ENCODE results near the gene USP24.

Gene USP24

GRCh38 chr1:55052221-55053142, 162.7 kb downstream of the USP24 start:
- in situ Hi-C loops (cut with HindIII; ENCODE audit: low pct_ligation_motif_present, low pct_unique_long_range_greater_than_20kb, low sequenced_read_pairs) = no loop called here
- DNase-seq = no peak

- in situ Hi-C loops (cut with HindIII; ENCODE audit: low pct_ligation_motif_present, low pct_unique_long_range_greater_than_20kb, low sequenced_read_pairs) = no loop called here
- no peak for DNase-seq
Measured at GRCh38 chr1:55051621-55052020, 163.5 kb downstream of the USP24 start.

GRCh38 chr1:55051169-55051568, 164.0 kb downstream of the USP24 start:
- no peak for DNase-seq

GRCh38 chr1:55050283-55050682, 164.9 kb downstream of the USP24 start:
- in situ Hi-C loops (cut with HindIII; ENCODE audit: low pct_ligation_motif_present, low pct_unique_long_range_greater_than_20kb, low sequenced_read_pairs) = no loop called here
- DNase-seq = no peak

More at GRCh38 chr1:55051169-55051568, 164.0 kb downstream of the USP24 start:
- in situ Hi-C loops (cut with HindIII; ENCODE audit: low pct_ligation_motif_present, low pct_unique_long_range_greater_than_20kb, low sequenced_read_pairs) = no loop called here

GRCh38 chr1:55049914-55050278, 165.3 kb downstream of the USP24 start:
- DNase-seq = no peak
- in situ Hi-C loops (cut with HindIII; ENCODE audit: low pct_ligation_motif_present, low pct_unique_long_range_greater_than_20kb, low sequenced_read_pairs) = no loop called here

GRCh38 chr1:55049271-55049913, 165.8 kb downstream of the USP24 start:
- in situ Hi-C loops (cut with HindIII; ENCODE audit: low pct_ligation_motif_present, low pct_unique_long_range_greater_than_20kb, low sequenced_read_pairs) = no loop called here
- no peak for DNase-seq

- no peak for DNase-seq
- in situ Hi-C loops (cut with HindIII; ENCODE audit: low pct_ligation_motif_present, low pct_unique_long_range_greater_than_20kb, low sequenced_read_pairs) = no loop called here
Measured at GRCh38 chr1:55048453-55049270, 166.5 kb downstream of the USP24 start.

- no peak for DNase-seq
- in situ Hi-C loops (cut with HindIII; ENCODE audit: low pct_ligation_motif_present, low pct_unique_long_range_greater_than_20kb, low sequenced_read_pairs) = no loop called here
Measured at GRCh38 chr1:55047611-55048010, 167.6 kb downstream of the USP24 start.

GRCh38 chr1:55046871-55047270, 168.3 kb downstream of the USP24 start:
- in situ Hi-C loops (cut with HindIII; ENCODE audit: low pct_ligation_motif_present, low pct_unique_long_range_greater_than_20kb, low sequenced_read_pairs) = no loop called here
- DNase-seq = no peak

- no peak for DNase-seq
- in situ Hi-C loops (cut with HindIII; ENCODE audit: low pct_ligation_motif_present, low pct_unique_long_range_greater_than_20kb, low sequenced_read_pairs) = no loop called here
Measured at GRCh38 chr1:55045430-55045829, 169.7 kb downstream of the USP24 start.

GRCh38 chr1:55044617-55045397, 170.4 kb downstream of the USP24 start:
- in situ Hi-C loops (cut with HindIII; ENCODE audit: low pct_ligation_motif_present, low pct_unique_long_range_greater_than_20kb, low sequenced_read_pairs) = no loop called here
- DNase-seq = no peak

GRCh38 chr1:55043726-55044125, 171.4 kb downstream of the USP24 start:
- DNase-seq = no peak
- in situ Hi-C loops (cut with HindIII; ENCODE audit: low pct_ligation_motif_present, low pct_unique_long_range_greater_than_20kb, low sequenced_read_pairs) = no loop called here

GRCh38 chr1:55043011-55043410, 172.2 kb downstream of the USP24 start:
- DNase-seq = no peak
- in situ Hi-C loops (cut with HindIII; ENCODE audit: low pct_ligation_motif_present, low pct_unique_long_range_greater_than_20kb, low sequenced_read_pairs) = no loop called here

- in situ Hi-C loops (cut with HindIII; ENCODE audit: low pct_ligation_motif_present, low pct_unique_long_range_greater_than_20kb, low sequenced_read_pairs) = no loop called here
- DNase-seq = no peak
Measured at GRCh38 chr1:55041613-55042012, 173.6 kb downstream of the USP24 start.

GRCh38 chr1:55040933-55041494, 174.2 kb downstream of the USP24 start:
- in situ Hi-C loops (cut with HindIII; ENCODE audit: low pct_ligation_motif_present, low pct_unique_long_range_greater_than_20kb, low sequenced_read_pairs) = no loop called here
- DNase-seq = no peak

- in situ Hi-C loops (cut with HindIII; ENCODE audit: low pct_ligation_motif_present, low pct_unique_long_range_greater_than_20kb, low sequenced_read_pairs) = no loop called here
- no peak for DNase-seq
Measured at GRCh38 chr1:55040083-55040932, 174.9 kb downstream of the USP24 start.

GRCh38 chr1:55039342-55040082, 175.7 kb downstream of the USP24 start, which contains the start of gene PCSK9:
PCSK9 (plus strand) TSS chr1:55039548; CDS start chr1:55039838, 290 bp downstream.
- DNase-seq = peak; percentile 7
- in situ Hi-C loops (cut with HindIII; ENCODE audit: low pct_ligation_motif_present, low pct_unique_long_range_greater_than_20kb, low sequenced_read_pairs) = no loop called here

Data from ACHN (cell line).